WTC11 (cell line): ENCODE measurements around the gene RFX4.

Source experiments
- AR ChIP-seq: fragments of 250-450 bp; sonication (Bioruptor Pico); IDR thresholded peaks from 2 replicates; pipeline ENCODE4 v1.9.0; 2021; ENCODE audit warnings: mild to moderate bottlenecking
- CTCF ChIP-seq: fragments of 200-600 bp; IDR thresholded peaks from 2 replicates; pipeline ENCODE4 v1.8.0; 2022; ENCODE audit warnings: antibody characterized with exemption
- ESRRA ChIP-seq: sonication (generic); formaldehyde crosslinking; IDR thresholded peaks from 2 replicates; pipeline ENCODE4 v1.8.1; 2022; ENCODE audit warnings: mild to moderate bottlenecking, missing genetic modification reagents, borderline replicate concordance
- NFYB ChIP-seq: sonication (generic); formaldehyde crosslinking; conservative IDR thresholded peaks from 2 replicates; pipeline ENCODE4 v1.8.0; 2022; ENCODE audit warnings: low read depth, missing genetic modification reagents
- NR1H2 ChIP-seq: sonication (generic); formaldehyde crosslinking; IDR thresholded peaks from 2 replicates; pipeline ENCODE4 v1.9.0; 2021; ENCODE audit warnings: mild to moderate bottlenecking, moderate library complexity, missing genetic modification reagents
- NR2C2 ChIP-seq: sonication (generic); formaldehyde crosslinking; IDR thresholded peaks from 2 replicates; pipeline ENCODE4 v1.8.0; 2022; ENCODE audit warnings: mild to moderate bottlenecking, missing genetic modification reagents
- ZNF416 ChIP-seq: fragments of 250-450 bp; sonication (Bioruptor Pico); IDR thresholded peaks from 2 replicates; pipeline ENCODE4 v1.9.0; 2021; ENCODE audit warnings: mild to moderate bottlenecking, inconsistent platforms

GRCh38 chr12:106595268-106595667 lies 12.5 kb downstream of the RFX4 start:
- TF ChIP-seq NR2C2 (CRISPR knock-in tag): no peak
- no peak for TF ChIP-seq CTCF
- TF ChIP-seq AR (CRISPR knock-in tag): no peak
- no peak for TF ChIP-seq ESRRA (CRISPR knock-in tag)
- TF ChIP-seq ZNF416 (CRISPR knock-in tag): no peak
- TF ChIP-seq NR1H2 (CRISPR knock-in tag): no peak
- no peak for TF ChIP-seq NFYB
